ENCODE measurements around the gene S100A2.
A peak's percentile ranks its signal among the peaks of the same experiment; 100 is the strongest.
"Not testable (repeated sequence)": the region's sequence is repeated elsewhere in the genome, so short reads cannot be mapped to it uniquely, and the experiment has no call there.

S100A2 gene

DNA sequence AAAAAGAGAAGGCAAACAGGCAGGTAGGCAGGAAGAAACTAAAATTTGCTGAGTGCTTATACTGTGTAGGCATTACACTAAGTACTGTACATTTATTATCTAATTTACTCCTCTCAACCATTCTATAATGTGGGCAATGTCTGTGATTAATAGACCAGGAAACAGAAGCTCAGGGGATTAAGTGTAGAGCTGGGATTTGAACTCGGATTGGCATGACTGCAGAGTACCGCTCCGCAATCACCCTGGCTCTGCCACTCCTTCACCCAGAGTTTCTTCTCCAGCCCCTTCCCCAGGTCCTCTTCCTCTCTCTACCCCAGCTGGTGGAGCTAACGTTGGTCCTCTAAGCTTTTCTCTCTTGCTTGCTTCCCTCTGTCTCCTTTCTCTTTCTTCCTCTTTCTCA is 11.5 kb upstream of the S100A2 start:
- no peak overlapping the region for H3K4me3 Mint-ChIP-seq
- H3K9me3 Mint-ChIP-seq = no peaks in the 10 kb centered on the region
- no peak overlapping the region for H3K27ac Mint-ChIP-seq
- H3K4me1 Mint-ChIP-seq = peaks cover 16% of the 10 kb centered on the region
- H3K27me3 Mint-ChIP-seq = peaks cover 7% of the 10 kb centered on the region
- H3K36me3 Mint-ChIP-seq = no peaks in the 10 kb centered on the region

- not testable (repeated sequence) for H3K36me3 Mint-ChIP-seq, H3K27ac Mint-ChIP-seq, H3K27me3 Mint-ChIP-seq, H3K4me3 Mint-ChIP-seq, H3K9me3 Mint-ChIP-seq
- peaks cover 24% of the 10 kb centered on the region for H3K4me1 Mint-ChIP-seq
These were observed 9.9 kb upstream of the S100A2 start for GRCh38 chr1:153575497-153575896.

DNA sequence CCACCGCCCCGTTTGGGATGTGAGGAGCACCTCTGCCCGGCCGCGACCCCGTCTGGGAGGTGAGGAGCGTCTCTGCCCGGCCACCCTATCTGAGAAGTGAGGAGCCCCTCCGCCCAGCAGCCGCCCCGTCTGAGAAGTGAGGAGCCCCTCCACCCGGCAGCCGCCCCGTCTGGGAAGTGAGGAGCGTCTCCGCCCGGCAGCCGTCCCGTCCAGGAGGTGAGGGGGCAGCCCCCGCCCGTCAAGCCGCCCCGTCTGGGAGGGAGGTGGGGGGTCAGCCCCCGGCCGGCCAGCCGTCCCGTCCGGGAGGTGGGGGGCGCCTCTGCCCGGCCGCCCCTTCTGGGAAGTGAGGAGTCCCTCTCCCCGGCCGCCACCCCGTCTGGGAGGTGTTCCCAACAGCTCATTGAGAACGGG is 9.4 kb upstream of the S100A2 start:
- H3K36me3 Mint-ChIP-seq, H3K9me3 Mint-ChIP-seq, H3K27ac Mint-ChIP-seq, H3K27me3 Mint-ChIP-seq, H3K4me3 Mint-ChIP-seq: not testable (repeated sequence)
- H3K4me1 Mint-ChIP-seq = peaks cover 24% of the 10 kb centered on the region

DNA sequence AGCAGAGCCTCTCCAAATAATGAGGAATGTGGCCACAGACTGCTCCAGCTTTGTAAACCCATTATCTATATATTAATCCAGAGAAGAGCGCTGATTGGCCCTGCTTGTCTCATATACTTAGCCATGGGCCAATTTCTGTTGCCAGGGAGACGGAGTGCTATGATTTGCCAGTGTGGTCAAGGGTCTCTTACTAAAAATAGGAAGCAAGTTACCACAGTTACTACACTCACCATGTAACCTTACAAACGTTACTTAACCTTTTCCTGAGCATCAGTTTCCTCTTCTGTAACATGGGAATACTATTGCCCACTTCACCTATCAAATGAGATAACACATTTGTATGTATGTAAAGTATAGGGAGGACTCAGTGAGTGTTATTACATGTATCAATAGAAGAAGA is 7.7 kb upstream of the S100A2 start:
- H3K27ac Mint-ChIP-seq = peak overlapping the region; percentile 71
- peak overlapping the region; percentile 41 for H3K4me3 Mint-ChIP-seq
- no peaks in the 10 kb centered on the region for H3K36me3 Mint-ChIP-seq

DNA sequence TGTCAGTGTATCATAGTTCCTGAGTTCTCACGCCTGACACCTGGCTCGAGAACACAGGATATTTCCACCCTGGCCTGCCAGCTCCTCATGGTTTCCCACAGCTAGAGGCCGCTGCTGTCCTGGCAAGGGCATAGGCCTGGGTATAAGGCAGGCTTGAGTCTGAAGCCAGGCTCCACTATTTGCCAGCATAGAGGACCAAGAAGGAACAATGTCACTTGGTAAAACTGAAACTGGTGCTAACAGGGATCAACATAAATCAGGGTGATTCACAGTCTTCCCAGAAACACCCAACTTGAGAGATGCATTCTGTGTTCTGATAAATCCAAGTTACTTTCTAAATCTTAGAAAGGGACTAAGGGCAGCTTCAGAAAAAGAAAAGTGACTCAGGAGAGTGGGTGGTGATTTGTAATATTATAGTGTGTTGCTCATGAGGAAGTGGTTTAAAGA is 6.9 kb upstream of the S100A2 start:
- peak overlapping the region; percentile 71 for H3K27ac Mint-ChIP-seq
- H3K4me1 Mint-ChIP-seq = peaks cover 37% of the 10 kb centered on the region
- peak overlapping the region; percentile 41 for H3K4me3 Mint-ChIP-seq
- H3K27me3 Mint-ChIP-seq = no peaks in the 10 kb centered on the region
- H3K9me3 Mint-ChIP-seq = no peaks in the 10 kb centered on the region
- H3K36me3 Mint-ChIP-seq = no peaks in the 10 kb centered on the region

More for the DNA sequence above, 7.7 kb upstream of the S100A2 start:
- no peaks in the 10 kb centered on the region for H3K9me3 Mint-ChIP-seq
- H3K27me3 Mint-ChIP-seq = peaks cover 5% of the 10 kb centered on the region
- peaks cover 29% of the 10 kb centered on the region for H3K4me1 Mint-ChIP-seq

GRCh38 chr1:153571706-153572105 is 6.1 kb upstream of the S100A2 start:
- H3K36me3 Mint-ChIP-seq = no peaks in the 10 kb centered on the region
- H3K4me3 Mint-ChIP-seq = no peak overlapping the region
- H3K9me3 Mint-ChIP-seq = no peaks in the 10 kb centered on the region
- no peaks in the 10 kb centered on the region for H3K27me3 Mint-ChIP-seq
- peaks cover 44% of the 10 kb centered on the region for H3K4me1 Mint-ChIP-seq
- peak overlapping the region; percentile 80 for H3K27ac Mint-ChIP-seq

DNA sequence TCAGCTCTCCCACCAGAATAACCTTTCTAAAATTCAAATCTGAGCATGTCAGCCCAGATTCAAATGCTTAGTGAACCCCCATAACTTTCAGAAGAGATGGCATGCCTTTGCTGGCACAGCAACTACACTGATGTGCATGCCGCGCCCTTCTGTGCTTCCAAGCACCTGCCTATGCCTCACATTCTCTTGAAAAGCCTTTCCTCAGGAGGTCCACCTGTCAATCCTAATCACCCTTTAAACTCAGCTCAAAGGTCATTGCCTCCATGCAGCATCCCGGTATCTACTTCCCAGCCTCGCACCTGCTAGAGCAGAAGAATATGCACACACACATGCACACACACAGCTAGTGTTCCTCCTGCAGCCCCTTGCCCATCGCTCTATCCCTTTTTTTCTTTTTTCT is 5.2 kb upstream of the S100A2 start:
- Mint-ChIP-seq H3K9me3 (no peaks in the 10 kb centered on the region), H3K36me3 (no peaks in the 10 kb centered on the region), H3K4me1 (peaks cover 52% of the 10 kb centered on the region), H3K27me3 (no peaks in the 10 kb centered on the region), H3K4me3 (no peak overlapping the region), H3K27ac (no peak overlapping the region)

GRCh38 chr1:153569465-153569864 is 3.8 kb upstream of the S100A2 start:
- Mint-ChIP-seq H3K4me3 (peak overlapping the region; percentile 27), H3K36me3 (no peaks in the 10 kb centered on the region), H3K4me1 (peaks cover 59% of the 10 kb centered on the region), H3K27ac (peak overlapping the region; percentile 46), H3K27me3 (no peaks in the 10 kb centered on the region), H3K9me3 (no peaks in the 10 kb centered on the region)

DNA sequence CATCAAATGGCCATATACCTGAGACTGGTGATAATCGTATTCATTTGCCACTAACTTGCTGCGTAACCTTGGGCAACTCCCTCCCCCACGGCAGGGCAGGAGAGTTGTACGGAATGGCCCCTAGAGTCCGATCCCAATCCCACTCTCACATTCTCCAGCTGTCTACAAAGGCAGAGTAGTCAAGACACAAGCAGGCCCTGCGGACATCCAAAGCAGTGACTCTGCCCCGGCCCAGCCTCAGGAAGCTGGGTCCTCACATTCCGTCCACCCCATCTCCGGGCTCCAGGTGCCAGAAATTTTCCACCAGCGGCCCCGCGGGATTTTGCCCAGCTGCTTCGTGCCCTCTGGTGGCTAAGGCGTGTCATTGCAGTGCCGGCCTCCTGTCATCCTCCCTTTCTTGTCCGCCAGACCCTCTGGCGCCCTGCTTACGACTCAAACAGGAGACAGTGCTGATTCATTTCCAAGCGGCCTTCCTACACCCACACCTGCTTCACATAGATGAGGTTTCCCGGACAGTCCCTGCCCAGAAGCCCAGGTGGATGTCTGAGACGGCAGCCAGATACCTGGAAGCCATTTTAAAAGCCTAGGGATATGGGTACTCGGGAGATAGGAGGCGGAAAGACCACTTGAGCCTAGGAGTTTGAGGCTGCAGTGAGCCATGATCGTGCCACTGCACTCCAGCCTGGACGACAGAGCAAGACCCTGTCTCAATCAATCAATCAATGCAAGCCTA is 2.9 kb upstream of the S100A2 start:
- H3K27ac Mint-ChIP-seq = peak overlapping the region; percentile 68
- H3K27me3 Mint-ChIP-seq = no peaks in the 10 kb centered on the region
- peak overlapping the region; percentile 69 for H3K4me3 Mint-ChIP-seq
- peaks cover 57% of the 10 kb centered on the region for H3K4me1 Mint-ChIP-seq
- H3K36me3 Mint-ChIP-seq = no peaks in the 10 kb centered on the region
- no peaks in the 10 kb centered on the region for H3K9me3 Mint-ChIP-seq

DNA sequence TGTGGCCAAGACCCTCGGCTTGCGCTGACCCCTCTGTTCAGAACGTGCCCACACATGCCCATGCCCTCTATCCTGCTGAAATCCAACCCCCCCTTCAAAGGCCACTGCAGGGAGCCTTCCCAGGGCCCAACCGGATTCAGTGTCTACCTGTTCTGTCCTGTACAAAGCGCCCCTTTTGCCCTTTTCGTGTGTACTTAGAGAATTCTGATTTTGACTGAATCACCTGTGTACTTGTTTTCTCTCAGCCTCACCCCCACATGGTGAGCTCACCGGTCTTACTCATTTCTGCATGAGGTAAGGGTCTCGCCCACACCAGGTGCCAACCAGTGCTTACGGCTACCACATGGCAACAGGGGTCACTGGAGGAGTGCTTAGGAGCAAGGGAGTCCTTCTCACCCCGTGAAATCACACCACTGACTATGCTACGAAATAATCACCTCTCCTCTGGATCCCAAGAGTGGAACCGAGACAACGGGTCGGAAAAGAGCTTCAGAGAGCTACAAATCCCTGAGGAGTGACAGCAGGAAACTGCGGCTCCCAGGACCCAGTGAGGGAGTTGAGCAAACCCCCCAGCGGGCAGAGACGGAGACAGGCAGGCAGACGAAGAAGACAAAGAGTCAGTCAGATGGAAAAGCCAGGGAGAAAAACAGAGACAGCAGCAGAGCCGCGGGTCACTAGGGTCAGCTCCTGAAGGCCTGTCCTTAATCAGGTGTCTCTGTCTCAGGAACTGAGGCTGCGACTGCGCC is 2.1 kb upstream of the S100A2 start:
- peaks cover 49% of the 10 kb centered on the region for H3K4me1 Mint-ChIP-seq
- no peaks in the 10 kb centered on the region for H3K36me3 Mint-ChIP-seq
- peak overlapping the region; percentile 94 for H3K27ac Mint-ChIP-seq
- H3K27me3 Mint-ChIP-seq = no peaks in the 10 kb centered on the region
- no peaks in the 10 kb centered on the region for H3K9me3 Mint-ChIP-seq
- peak overlapping the region; percentile 66 for H3K4me3 Mint-ChIP-seq

- H3K4me1 Mint-ChIP-seq = peaks cover 38% of the 10 kb centered on the region
These were observed 1.0 kb upstream of the S100A2 start for GRCh38 chr1:153566414-153567371.

DNA sequence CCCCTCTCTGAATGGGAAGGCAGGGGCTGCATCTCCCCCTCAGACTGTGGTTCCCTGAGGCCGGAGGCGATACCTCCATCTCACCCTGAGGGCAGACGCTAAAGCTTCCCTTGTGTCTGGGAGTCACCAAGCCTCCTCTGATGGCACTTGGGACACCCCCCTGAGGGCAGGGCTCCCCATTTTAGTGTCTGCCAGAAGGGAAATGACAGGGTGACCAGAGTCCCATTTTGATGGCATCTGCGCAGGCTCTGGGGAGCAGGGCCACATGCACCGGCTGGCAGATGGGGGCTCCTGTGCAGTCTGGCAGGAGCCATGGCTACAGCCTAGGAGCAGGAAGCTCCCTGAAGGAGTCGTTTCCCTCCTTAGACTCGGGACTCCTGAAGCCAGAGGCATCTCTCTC is 1.7 kb downstream of the S100A2 start:
- Mint-ChIP-seq H3K36me3 (no peaks in the 10 kb centered on the region), H3K4me3 (no peak overlapping the region), H3K27me3 (no peaks in the 10 kb centered on the region), H3K27ac (no peak overlapping the region), H3K4me1 (peaks cover 35% of the 10 kb centered on the region), H3K9me3 (no peaks in the 10 kb centered on the region)

More at GRCh38 chr1:153566414-153567371, 1.0 kb upstream of the S100A2 start:
- H3K4me3 Mint-ChIP-seq = peak overlapping the region; percentile 58
- H3K27me3 Mint-ChIP-seq = no peaks in the 10 kb centered on the region
- no peaks in the 10 kb centered on the region for H3K9me3 Mint-ChIP-seq
- peak overlapping the region; percentile 78 for H3K27ac Mint-ChIP-seq
- H3K36me3 Mint-ChIP-seq = no peaks in the 10 kb centered on the region

DNA sequence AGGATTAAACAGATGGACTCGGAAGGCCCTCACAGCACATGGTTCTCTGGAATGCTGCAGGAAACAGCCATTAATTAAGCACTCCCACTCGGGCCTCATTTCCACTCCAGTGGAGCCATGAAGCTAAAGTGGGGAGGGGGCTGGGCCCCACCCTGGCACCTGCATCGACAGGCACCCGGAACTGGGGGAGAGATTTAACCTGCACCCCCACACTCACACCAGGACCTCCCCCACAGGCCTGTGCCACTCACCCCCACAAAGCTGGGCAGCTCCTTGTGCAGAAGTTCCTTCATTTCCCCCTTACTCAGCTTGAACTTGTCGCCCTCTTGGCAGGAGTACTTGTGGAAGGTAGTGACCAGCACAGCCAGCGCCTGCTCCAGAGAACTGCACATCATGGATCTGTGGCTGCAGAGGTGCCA is 2.2 kb downstream of the S100A2 start:
- Mint-ChIP-seq H3K9me3 (no peaks in the 10 kb centered on the region), H3K4me3 (no peak overlapping the region), H3K4me1 (peaks cover 31% of the 10 kb centered on the region), H3K36me3 (no peaks in the 10 kb centered on the region), H3K27ac (no peak overlapping the region), H3K27me3 (no peaks in the 10 kb centered on the region)

DNA sequence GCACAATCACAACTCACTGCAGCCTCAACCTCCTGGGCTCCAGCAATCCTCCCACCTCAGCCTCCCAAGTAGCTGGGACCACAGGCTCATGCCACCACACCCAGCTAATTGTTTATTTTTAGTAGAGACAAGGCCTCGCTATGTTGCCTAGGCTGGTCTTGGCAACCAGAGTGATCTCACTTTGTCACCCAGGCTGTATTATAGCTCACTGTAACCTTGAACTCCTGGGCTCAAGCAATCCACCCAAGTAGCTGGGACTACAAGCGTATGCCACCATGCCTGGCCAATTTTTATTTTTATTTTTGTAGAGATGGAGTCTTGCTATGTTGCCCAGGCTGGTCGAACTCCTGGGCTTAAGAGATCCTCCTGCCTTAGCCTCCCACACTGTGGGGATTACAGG is 3.6 kb downstream of the S100A2 start:
- not testable (repeated sequence) for H3K27me3 Mint-ChIP-seq, H3K27ac Mint-ChIP-seq, H3K9me3 Mint-ChIP-seq, H3K4me3 Mint-ChIP-seq, H3K36me3 Mint-ChIP-seq
- peaks cover 18% of the 10 kb centered on the region for H3K4me1 Mint-ChIP-seq

DNA sequence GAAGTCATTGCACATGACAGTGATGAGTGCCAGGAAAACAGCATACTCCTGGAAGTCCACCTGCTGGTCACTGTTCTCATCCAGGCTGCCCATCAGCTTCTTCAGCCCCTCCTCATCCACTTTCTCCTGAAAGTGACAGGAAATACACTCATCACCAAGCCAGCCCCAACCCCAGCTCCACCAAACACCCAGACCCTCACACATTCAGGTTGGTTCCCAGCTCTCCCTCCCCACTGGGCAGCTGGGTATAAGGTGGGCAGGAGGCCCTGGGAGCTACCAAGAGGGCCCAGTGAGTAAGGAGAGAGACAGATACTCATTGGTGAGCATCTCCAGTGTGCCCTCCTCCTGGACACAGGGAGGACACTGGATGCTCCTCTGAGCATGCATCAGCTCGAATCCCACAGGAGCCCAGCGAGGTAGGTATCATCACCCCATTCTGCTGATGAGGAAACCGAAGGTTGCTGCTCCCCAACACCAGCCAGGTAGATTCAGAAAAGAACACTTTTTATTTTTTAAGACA is 4.1 kb downstream of the S100A2 start:
- Mint-ChIP-seq H3K27ac (no peak overlapping the region), H3K4me3 (no peak overlapping the region), H3K27me3 (no peaks in the 10 kb centered on the region), H3K36me3 (no peaks in the 10 kb centered on the region), H3K9me3 (no peaks in the 10 kb centered on the region), H3K4me1 (peaks cover 13% of the 10 kb centered on the region)
